Breast epithelium (tissue), 4 donors: ENCODE results near the gene ARHGAP4. TPM values are rescaled to one million over a fixed set of nuclear protein-coding genes. Genes with fewer than 3 reads are reported as not detected.
A peak's percentile ranks its signal among the peaks of the same experiment; 100 is the strongest.

Source experiments
- DNase-seq, 2 donors: peaks; one replicate each; pipeline ENCODE4 v3.0.0-alpha.2; 2019; ENCODE audit warnings: low spot score in 2 of 2
- H3K27ac ChIP-seq, 2 donors: fragments of 200-600 bp; sonication (generic) in 1 of 2; one replicate each; pipeline ENCODE4 v1.5.1; 2016 to 2019; ENCODE audit warnings: mild to moderate bottlenecking in 1 of 2
- H3K27me3 ChIP-seq, 2 donors: fragments of 200-600 bp; sonication (generic) in 1 of 2; one replicate each; pipeline versions ENCODE4 v1.5.1 to v1.6.0; 2017 to 2019; ENCODE audit warnings: control low read depth in 1 of 2, mild to moderate bottlenecking in 1 of 2
- H3K36me3 ChIP-seq: fragments of 200-600 bp; one replicate; pipeline ENCODE4 v1.5.1; 2019
- H3K4me1 ChIP-seq, 2 donors: fragments of 200-600 bp; sonication (generic); one replicate each; pipeline ENCODE4 v1.5.1; 2016 to 2019; ENCODE audit warnings: control low read depth in 1 of 2
- H3K4me3 ChIP-seq, 3 donors: fragments of 200-600 bp; sonication (generic); 1 replicate in 2 of 3; 2 replicates in 1 of 3; pipeline ENCODE4 v1.5.1; 2016 to 2019; ENCODE audit warnings: mild to moderate bottlenecking in 3 of 3, moderate library complexity in 2 of 3
- H3K9me3 ChIP-seq, 2 donors: fragments of 200-600 bp; sonication (generic) in 1 of 2; one replicate each; pipeline ENCODE4 v1.5.1; 2016 to 2019; ENCODE audit warnings: control low read depth in 1 of 2
- CTCF ChIP-seq, 3 donors: fragments of 450-650 bp; IDR thresholded peaks; one replicate each; pipeline ENCODE4 v1.5.1; 2016 to 2017; ENCODE audit warnings: antibody characterized with exemption in 3 of 3, mild to moderate bottlenecking in 3 of 3, moderate library complexity in 3 of 3
- POLR2A ChIP-seq: fragments of 450-650 bp; IDR thresholded peaks from one replicate; pipeline ENCODE4 v1.6.1; 2016; ENCODE audit warnings: antibody characterized with exemption, mild to moderate bottlenecking, moderate library complexity
- POLR2AphosphoS5 ChIP-seq, 3 donors: sonication (generic); formaldehyde crosslinking; IDR thresholded peaks; one replicate each; pipeline ENCODE4 v1.6.1; 2017; ENCODE audit warnings: antibody characterized with exemption in 3 of 3
- intact Hi-C: fragments of 100-400 bp; cut with DNase I; formaldehyde crosslinking; loops from one replicate; pipeline ENCODE4 v1.15.1; 2023; ENCODE audit warnings: low total_unique reads
- total RNA-seq, 3 donors: library from RNA; depleted of rRNA; stranded (reverse); fragments of >200 nt; gene quantifications; one replicate each; pipeline ENCODE4 v1.1.0, GENCODE V29; 2016

ARHGAP4 gene
- total RNA-seq, 3 donors from 2014 or later = 18.4 to 21.5 (median 19.8) TPM

GRCh38 chrX:153972368-153973126 is 46.5 kb upstream of the ARHGAP4 start, which contains the start of gene TMEM187:
Gene TMEM187, plus strand, starts transcription at chrX:153972754. Its CDS starts 9,309 bp downstream, at chrX:153982063.
- Histone ChIP-seq H3K9me3 (no peaks in the 10 kb centered on the region), H3K27ac (peak within 1 kb of the TSS; percentile 99 to 100), H3K27me3 (peaks cover 0 to 9% of the 10 kb centered on the region in 2 donors), H3K36me3 (no peaks in the 10 kb centered on the region), H3K4me3 (peak within 1 kb of the TSS; percentile 73 to 91 (median 82)), H3K4me1 (peaks cover 0 to 8% of the 10 kb centered on the region in 2 donors)
- intact Hi-C loops = no loop called here
- peak; percentile 26 for TF ChIP-seq POLR2A
- TF ChIP-seq CTCF (IDR thresholded peaks at IDR 0.05) = no peak
- TF ChIP-seq POLR2AphosphoS5 (IDR thresholded peaks at IDR 0.05) = peak in 1 of 3 donors; percentile 53
- DNase-seq = peak; percentile 77 to 78

- peak; percentile 87 to 95 for DNase-seq
- H3K4me1 ChIP-seq = peaks cover 0 to 15% of the 10 kb centered on the region in 2 donors
- no peaks in the 10 kb centered on the region for H3K36me3 ChIP-seq
- TF ChIP-seq POLR2AphosphoS5 (IDR thresholded peaks at IDR 0.05) = peak; percentile 39 to 70 (median 46)
- no peak for TF ChIP-seq CTCF (IDR thresholded peaks at IDR 0.05)
- peak; percentile 45 for TF ChIP-seq POLR2A
- intact Hi-C loops = no loop called here
- peaks cover 0 to 12% of the 10 kb centered on the region in 2 donors for H3K27me3 ChIP-seq
- no peaks in the 10 kb centered on the region for H3K9me3 ChIP-seq
- peak within 1 kb of the TSS; percentile 73 to 91 (median 82) for H3K4me3 ChIP-seq
- peak within 1 kb of the TSS; percentile 99 to 100 for H3K27ac ChIP-seq
Measured at GRCh38 chrX:153971450-153972367, 45.6 kb upstream of the ARHGAP4 start, which contains the start of gene HCFC1. Gene HCFC1, minus strand, starts transcription at chrX:153971818. Its CDS starts 978 bp downstream, at chrX:153970840.

GRCh38 chrX:153971124-153971449 is 45.0 kb upstream of the ARHGAP4 start:
- Histone ChIP-seq H3K4me1 (peaks cover 0 to 15% of the 10 kb centered on the region in 2 donors), H3K36me3 (no peaks in the 10 kb centered on the region), H3K27ac (peak overlapping the region; percentile 99 to 100), H3K27me3 (peaks cover 0 to 18% of the 10 kb centered on the region in 2 donors), H3K4me3 (peak overlapping the region; percentile 73 to 91 (median 82)), H3K9me3 (no peaks in the 10 kb centered on the region)
- TF ChIP-seq POLR2AphosphoS5 (IDR thresholded peaks at IDR 0.05) (peak in 1 of 3 donors; percentile 37), POLR2A (no peak), CTCF (IDR thresholded peaks at IDR 0.05) (no peak)
- intact Hi-C loops = no loop called here
- peak; percentile 80 to 90 for DNase-seq

GRCh38 chrX:153970357-153971123 is 44.5 kb upstream of the ARHGAP4 start:
- intact Hi-C loops = no loop called here
- TF ChIP-seq POLR2AphosphoS5 (IDR thresholded peaks at IDR 0.05) = no peak
- TF ChIP-seq POLR2A = no peak
- TF ChIP-seq CTCF (IDR thresholded peaks at IDR 0.05) = no peak
- Histone ChIP-seq H3K4me1 (peaks cover 0 to 15% of the 10 kb centered on the region in 2 donors), H3K27me3 (peaks cover 0 to 22% of the 10 kb centered on the region in 2 donors), H3K9me3 (no peaks in the 10 kb centered on the region), H3K27ac (peak overlapping the region; percentile 99 to 100), H3K36me3 (no peaks in the 10 kb centered on the region), H3K4me3 (peak overlapping the region; percentile 73 to 91 (median 82))
- no peak for DNase-seq
